Sigmoid colon (tissue), 7 donors: ENCODE measurements around the gene MOB3A. TPM values are rescaled to one million over a fixed set of nuclear protein-coding genes. Genes with fewer than 3 reads are reported as not detected.

ENCODE experiments used
- DNase-seq: peaks from one replicate; pipeline ENCODE4 v3.0.0-alpha.2; 2019
- H3K27ac ChIP-seq, 4 donors: fragments of 200-600 bp; sonication (generic); one replicate each; pipeline ENCODE4 v1.5.1; 2016 to 2019; ENCODE audit warnings: mild to moderate bottlenecking in 1 of 4
- H3K27me3 ChIP-seq, 3 donors: fragments of 200-600 bp; sonication (generic); one replicate each; pipeline ENCODE4 v1.5.1; 2019; ENCODE audit warnings: mild to moderate bottlenecking in 1 of 3
- H3K36me3 ChIP-seq, 4 donors: fragments of 200-600 bp; sonication (generic); one replicate each; pipeline ENCODE4 v1.5.1; 2016 to 2019
- H3K4me1 ChIP-seq, 4 donors: fragments of 200-600 bp; sonication (generic); one replicate each; pipeline ENCODE4 v1.5.1; 2017 to 2019
- H3K4me3 ChIP-seq, 4 donors: fragments of 200-600 bp; sonication (generic); one replicate each; pipeline ENCODE4 v1.5.1; 2017 to 2019; ENCODE audit warnings: mild to moderate bottlenecking in 2 of 4, moderate library complexity in 1 of 4
- H3K9me3 ChIP-seq, 4 donors: fragments of 200-600 bp in 3 of 4; sonication (generic) in 3 of 4; one replicate each; pipeline versions ENCODE4 v1.5.1 to v1.6.1; 2013 to 2019
- CTCF ChIP-seq, 4 experiments: fragments of 450-650 bp in 3 of 4; fragments of 200-600 bp in 1 of 4; IDR thresholded peaks; one replicate each; pipeline ENCODE4 v1.5.1; 2016 to 2019; ENCODE audit warnings: antibody characterized with exemption in 4 of 4, mild to moderate bottlenecking in 3 of 4, moderate library complexity in 2 of 4
- EP300 ChIP-seq, 4 donors: sonication (generic); formaldehyde crosslinking; IDR thresholded peaks; one replicate each; pipeline ENCODE4 v1.6.1; 2017; ENCODE audit warnings: antibody characterized with exemption in 4 of 4
- POLR2A ChIP-seq, 2 donors: fragments of 450-650 bp; IDR thresholded peaks; one replicate each; pipeline ENCODE4 v1.6.1; 2016; ENCODE audit warnings: antibody characterized with exemption in 2 of 2, mild to moderate bottlenecking in 2 of 2, moderate library complexity in 2 of 2
- POLR2AphosphoS5 ChIP-seq, 4 donors: sonication (generic); formaldehyde crosslinking; IDR thresholded peaks; one replicate each; pipeline ENCODE4 v1.6.1; 2017; ENCODE audit warnings: antibody characterized with exemption in 4 of 4
- WGBS, 2 donors: extraction: QIAGEN DNeasy Blood & Tissue Kit; methylation state at CpG; one replicate each; pipeline ENCODE4 v1.1.7; 2013; 5-methylcytosine and 5-hydroxymethylcytosine counted together
- intact Hi-C: fragments of 100-400 bp; cut with DNase I; formaldehyde crosslinking; loops from one replicate; pipeline ENCODE4 v1.15.1; 2023
- polyA plus RNA-seq, 3 donors: library from polyadenylated mRNA; stranded (reverse); fragments of 200-250 nt; gene quantifications; one replicate each; pipeline ENCODE4 v1.2.3, GENCODE V29; 2013
- total RNA-seq, 4 donors: library from RNA; depleted of rRNA; stranded (reverse); fragments of >200 nt; gene quantifications; one replicate each; pipeline ENCODE4 v1.1.0, GENCODE V29; 2016
- donor health status: healthy with polysubstance abuse.
- donor health status: Bipolar disorder and iron deficiency.
- donor health status: healthy.

Gene MOB3A
- total and polyA plus RNA-seq, 7 donors = 14.4 to 65.4 (median 28.6) TPM

- TF ChIP-seq EP300 (IDR thresholded peaks at IDR 0.05) (no peak), POLR2A (IDR thresholded peaks at IDR 0.05) (no peak), POLR2AphosphoS5 (IDR thresholded peaks at IDR 0.05) (no peak), CTCF (IDR thresholded peaks at IDR 0.05) (no peak)
- 93 to 97% methylated on average over 25 of the region's 25 CpGs for WGBS, 2 donors
- intact Hi-C loops = no loop called here
- no peak overlapping the region for H3K4me3 ChIP-seq
- peaks cover 19 to 94% (median 60%) of the 10 kb centered on the region in 4 donors for H3K36me3 ChIP-seq
- H3K27me3 ChIP-seq = no peaks in the 10 kb centered on the region
- no peaks in the 10 kb centered on the region for H3K4me1 ChIP-seq
- H3K27ac ChIP-seq = no peak overlapping the region
- DNase-seq = no peak
- H3K9me3 ChIP-seq = no peaks in the 10 kb centered on the region
Measured at GRCh38 chr19:2123682-2124387, 27.7 kb upstream of the MOB3A start.

- DNase-seq = no peak
- no peaks in the 10 kb centered on the region for H3K9me3 ChIP-seq
- H3K4me1 ChIP-seq = no peaks in the 10 kb centered on the region
- 96% methylated on average over 10 of the region's 10 CpGs for WGBS, 2 donors
- no peak overlapping the region for H3K27ac ChIP-seq
- no peak overlapping the region for H3K4me3 ChIP-seq
- intact Hi-C loops = no loop called here
- TF ChIP-seq POLR2AphosphoS5 (IDR thresholded peaks at IDR 0.05) (no peak), EP300 (IDR thresholded peaks at IDR 0.05) (no peak), POLR2A (IDR thresholded peaks at IDR 0.05) (no peak), CTCF (IDR thresholded peaks at IDR 0.05) (no peak)
- no peaks in the 10 kb centered on the region for H3K27me3 ChIP-seq
- H3K36me3 ChIP-seq = peaks cover 23 to 100% (median 67%) of the 10 kb centered on the region in 4 donors
Measured at GRCh38 chr19:2122982-2123381, 26.9 kb upstream of the MOB3A start.

- no peak overlapping the region for H3K27ac ChIP-seq
- no peak for TF ChIP-seq POLR2A (IDR thresholded peaks at IDR 0.05)
- no peak for TF ChIP-seq POLR2AphosphoS5 (IDR thresholded peaks at IDR 0.05)
- TF ChIP-seq CTCF (IDR thresholded peaks at IDR 0.05) = no peak
- TF ChIP-seq EP300 (IDR thresholded peaks at IDR 0.05) = no peak
- WGBS, 2 donors = 93 to 95% methylated on average over 15 of the region's 15 CpGs
- no peak for DNase-seq
- no peaks in the 10 kb centered on the region for H3K9me3 ChIP-seq
- H3K36me3 ChIP-seq = peaks cover 24 to 100% (median 71%) of the 10 kb centered on the region in 4 donors
- H3K4me1 ChIP-seq = no peaks in the 10 kb centered on the region
- H3K27me3 ChIP-seq = no peaks in the 10 kb centered on the region
- no peak overlapping the region for H3K4me3 ChIP-seq
- intact Hi-C loops = no loop called here
Measured at GRCh38 chr19:2122251-2122650, 26.1 kb upstream of the MOB3A start.

- no peaks in the 10 kb centered on the region for H3K9me3 ChIP-seq
- no peaks in the 10 kb centered on the region for H3K27me3 ChIP-seq
- DNase-seq = no peak
- H3K36me3 ChIP-seq = peaks cover 31 to 100% (median 73%) of the 10 kb centered on the region in 4 donors
- no peaks in the 10 kb centered on the region for H3K4me1 ChIP-seq
- no peak overlapping the region for H3K4me3 ChIP-seq
- no peak overlapping the region for H3K27ac ChIP-seq
- intact Hi-C loops = no loop called here
- TF ChIP-seq POLR2A (IDR thresholded peaks at IDR 0.05) (no peak), EP300 (IDR thresholded peaks at IDR 0.05) (no peak), POLR2AphosphoS5 (IDR thresholded peaks at IDR 0.05) (no peak), CTCF (IDR thresholded peaks at IDR 0.05) (no peak)
- 95 to 96% methylated on average over 27 of the region's 27 CpGs for WGBS, 2 donors
Measured at GRCh38 chr19:2121416-2122051, 25.4 kb upstream of the MOB3A start.
